Hepatocyte (in vitro differentiated cells): ENCODE results near the gene VWA1. TPM values are rescaled to one million over a fixed set of nuclear protein-coding genes. Genes with fewer than 3 reads are reported as not detected.

Source experiments
- DNase-seq: peaks from one replicate; pipeline ENCODE4 v3.0.0-alpha.2; 2016; ENCODE audit warnings: low spot score
- H2AFZ ChIP-seq: fragments of 200-600 bp; sonication (generic); 2 replicates; pipeline ENCODE4 v1.6.0; 2016; ENCODE audit warnings: antibody characterized with exemption, mild to moderate bottlenecking
- H3K27ac ChIP-seq: fragments of 200-600 bp; sonication (generic); 2 replicates; pipeline ENCODE4 v1.5.1; 2016; ENCODE audit warnings: mild to moderate bottlenecking
- H3K27me3 ChIP-seq: fragments of 200-600 bp; sonication (generic); 2 replicates; pipeline ENCODE4 v1.6.1; 2016
- H3K36me3 ChIP-seq: fragments of 200-600 bp; sonication (generic); replicated peaks from 2 replicates; pipeline ENCODE4 v1.5.1; 2016; ENCODE audit warnings: low read depth; ENCODE audit not compliant: insufficient read depth
- H3K4me1 ChIP-seq: fragments of 200-600 bp; sonication (generic); 2 replicates; pipeline ENCODE4 v1.5.1; 2016; ENCODE audit warnings: mild to moderate bottlenecking, moderate library complexity; ENCODE audit not compliant: insufficient read depth
- H3K4me2 ChIP-seq: fragments of 200-600 bp; sonication (generic); 2 replicates; pipeline ENCODE4 v1.6.0; 2016
- H3K4me3 ChIP-seq: fragments of 200-600 bp; sonication (generic); 2 replicates; pipeline ENCODE4 v1.5.1; 2016; ENCODE audit warnings: mild to moderate bottlenecking
- H3K79me2 ChIP-seq: fragments of 200-600 bp; sonication (generic); 2 replicates; pipeline ENCODE4 v1.6.0; 2017; ENCODE audit warnings: mild to moderate bottlenecking
- H3K9me2 ChIP-seq: fragments of 200-600 bp; sonication (generic); replicated peaks from 2 replicates; pipeline ENCODE4 v1.6.0; 2017; ENCODE audit warnings: mild to moderate bottlenecking; ENCODE audit not compliant: insufficient read depth
- H3K9me3 ChIP-seq: fragments of 200-600 bp; sonication (generic); 2 replicates; pipeline ENCODE4 v1.5.1; 2016; ENCODE audit warnings: low read depth, mild to moderate bottlenecking
- H4K20me1 ChIP-seq: fragments of 200-600 bp; sonication (generic); 2 replicates; pipeline ENCODE4 v1.6.0; 2016; ENCODE audit warnings: mild to moderate bottlenecking; ENCODE audit not compliant: insufficient read depth, poor library complexity, severe bottlenecking
- CTCF ChIP-seq: fragments of 200-600 bp; sonication (generic); IDR thresholded peaks from 2 replicates; pipeline ENCODE4 v1.5.1; 2016; ENCODE audit warnings: antibody characterized with exemption, mild to moderate bottlenecking; ENCODE audit not compliant: poor library complexity
- EZH2 ChIP-seq: fragments of 200-600 bp; sonication (generic); IDR thresholded peaks from 2 replicates; pipeline ENCODE4 v1.6.1; 2016; ENCODE audit warnings: antibody characterized with exemption, mild to moderate bottlenecking, borderline replicate concordance
- EZH2phosphoT487 ChIP-seq: fragments of 200-600 bp; sonication (generic); IDR thresholded peaks from one replicate; pipeline ENCODE4 v1.6.1; 2018; ENCODE audit warnings: antibody characterized with exemption, mild to moderate bottlenecking, low read depth, moderate library complexity; ENCODE audit not compliant: unreplicated experiment, severe bottlenecking
- WGBS: methylation state at CpG from one replicate; pipeline ENCODE4 v1.1.6; 2016; ENCODE audit warnings: low lambda C conversion rate; ENCODE audit errors: missing lambda C conversion rate; 5-methylcytosine and 5-hydroxymethylcytosine counted together
- polyA plus RNA-seq: library from polyadenylated mRNA; unstranded; fragments of >200 nt; fragmentation: Nextera tagmentation; extraction: Ambion mirVana; gene quantifications from 2 replicates; pipeline ENCODE4 v1.2.1, GENCODE V29; 2016
- total RNA-seq: library from RNA; depleted of rRNA; stranded (reverse); fragments of >200 nt; gene quantifications from 2 replicates; pipeline ENCODE4 v1.2.3, GENCODE V29; 2014

Gene VWA1
- total and polyA plus RNA-seq, 2 experiments from 2014 or later = 37.7 to 114 TPM

GRCh38 chr1:1388078-1388472 is 47.4 kb upstream of the VWA1 start:
- Histone ChIP-seq H3K9me3 (no peaks in the 10 kb centered on the region), H3K27me3 (no peaks in the 10 kb centered on the region), H3K4me1 (no peaks in the 10 kb centered on the region), H3K36me3 (no peaks in the 10 kb centered on the region), H3K4me2 (no peak overlapping the region), H3K79me2 (peaks cover 20% of the 10 kb centered on the region), H2AFZ (no peak overlapping the region), H4K20me1 (peaks cover 4% of the 10 kb centered on the region), H3K27ac (no peak overlapping the region), H3K4me3 (no peak overlapping the region), H3K9me2 (no peaks in the 10 kb centered on the region)
- no peak for DNase-seq
- TF ChIP-seq EZH2phosphoT487 (no peak), CTCF (no peak), EZH2 (no peak)
- over 99% methylated on average over 16 of the region's 16 CpGs for WGBS

- H4K20me1 ChIP-seq = peaks cover 8% of the 10 kb centered on the region
Measured at GRCh38 chr1:1390675-1391074, 44.8 kb upstream of the VWA1 start.

GRCh38 chr1:1391225-1391624 is 44.3 kb upstream of the VWA1 start:
- no peaks in the 10 kb centered on the region for H3K9me2 ChIP-seq
- no peak overlapping the region for H3K4me3 ChIP-seq
- H3K9me3 ChIP-seq = no peaks in the 10 kb centered on the region
- peaks cover 48% of the 10 kb centered on the region for H3K79me2 ChIP-seq
- no peak overlapping the region for H3K27ac ChIP-seq
- H3K4me2 ChIP-seq = no peak overlapping the region
- H3K36me3 ChIP-seq = no peaks in the 10 kb centered on the region
- H2AFZ ChIP-seq = no peak overlapping the region
- TF ChIP-seq EZH2phosphoT487 (no peak), EZH2 (no peak), CTCF (no peak)
- H3K4me1 ChIP-seq = no peaks in the 10 kb centered on the region
- 98% methylated on average over 12 of the region's 12 CpGs for WGBS
- DNase-seq = no peak
- H3K27me3 ChIP-seq = no peaks in the 10 kb centered on the region
- peaks cover 8% of the 10 kb centered on the region for H4K20me1 ChIP-seq

More at GRCh38 chr1:1390675-1391074, 44.8 kb upstream of the VWA1 start:
- Histone ChIP-seq H3K4me3 (no peak overlapping the region), H3K9me2 (no peaks in the 10 kb centered on the region), H3K27me3 (no peaks in the 10 kb centered on the region), H3K9me3 (no peaks in the 10 kb centered on the region), H2AFZ (no peak overlapping the region), H3K36me3 (no peaks in the 10 kb centered on the region), H3K79me2 (peaks cover 43% of the 10 kb centered on the region), H3K4me2 (no peak overlapping the region), H3K27ac (no peak overlapping the region), H3K4me1 (no peaks in the 10 kb centered on the region)
- DNase-seq = no peak
- no peak for TF ChIP-seq CTCF
- 96% methylated on average over 12 of the region's 12 CpGs for WGBS

GRCh38 chr1:1393014-1393413 is 42.5 kb upstream of the VWA1 start:
- Histone ChIP-seq H3K36me3 (no peaks in the 10 kb centered on the region), H4K20me1 (peaks cover 8% of the 10 kb centered on the region), H3K9me2 (no peaks in the 10 kb centered on the region), H3K27me3 (no peaks in the 10 kb centered on the region), H3K4me1 (peaks cover 6% of the 10 kb centered on the region), H3K4me3 (no peak overlapping the region), H3K9me3 (no peaks in the 10 kb centered on the region), H3K4me2 (no peak overlapping the region), H3K79me2 (peaks cover 62% of the 10 kb centered on the region), H2AFZ (no peak overlapping the region), H3K27ac (no peak overlapping the region)
- no peak for DNase-seq
- no peak for TF ChIP-seq EZH2phosphoT487
- WGBS = 92% methylated on average over 4 of the region's 4 CpGs
